WTC11 (cell line): Measurements from ENCODE around the gene C2orf15. TPM values are rescaled to one million over a fixed set of nuclear protein-coding genes. Genes with fewer than 3 reads are reported as not detected.

Source experiments
- ATAC-seq: fragments of 200-7000 bp; cut with Tn5 transposase; 2 replicates; pipeline ENCODE4 v1.10.0; 2021; ENCODE audit warnings: mild to moderate bottlenecking, moderate library complexity
- CTCF ChIA-PET: fragments of 300-600 bp; sonication (Branson Sonifier 250); formaldehyde crosslinking; loops from one replicate; lab custom pipeline; 2021; ENCODE audit warnings: antibody characterized with exemption; lab: Charles Lee
- POLR2A ChIA-PET: fragments of 350-600 bp; sonication (Branson Sonifier 250); formaldehyde crosslinking; loops from one replicate; lab custom pipeline; 2021; ENCODE audit warnings: antibody characterized with exemption; lab: Charles Lee
- DNase-seq: peaks from one replicate; pipeline ENCODE4 v3.0.0; 2021; ENCODE audit warnings: low spot score
- H3K27ac Mint-ChIP-seq: 2 replicates; pipeline ENCODE4 v1.8.0; 2021; ENCODE audit warnings: mixed read lengths
- H3K27me3 Mint-ChIP-seq: 2 replicates; pipeline ENCODE4 v1.8.0; 2021; ENCODE audit warnings: low read depth, mild to moderate bottlenecking, moderate library complexity, mixed read lengths
- H3K36me3 Mint-ChIP-seq: 2 replicates; pipeline ENCODE4 v1.8.0; 2021; ENCODE audit warnings: mixed read lengths
- H3K4me1 Mint-ChIP-seq: 2 replicates; pipeline ENCODE4 v1.8.0; 2022; ENCODE audit warnings: mixed read lengths
- H3K4me3 Mint-ChIP-seq: 2 replicates; pipeline ENCODE4 v1.8.0; 2021; ENCODE audit warnings: mild to moderate bottlenecking, moderate library complexity, mixed read lengths
- H3K9me3 Mint-ChIP-seq: 2 replicates; pipeline ENCODE4 v1.8.0; 2021; ENCODE audit warnings: mixed read lengths
- AFF4 ChIP-seq: sonication (generic); formaldehyde crosslinking; IDR thresholded peaks from 2 replicates; pipeline ENCODE4 v1.8.1; 2023; ENCODE audit warnings: mild to moderate bottlenecking, missing genetic modification reagents, borderline replicate concordance
- ARID4B ChIP-seq: sonication (generic); formaldehyde crosslinking; IDR thresholded peaks from 2 replicates; pipeline ENCODE4 v1.8.0; 2023; ENCODE audit warnings: missing genetic modification reagents, mild to moderate bottlenecking, borderline replicate concordance
- ATF3 ChIP-seq: sonication (generic); formaldehyde crosslinking; conservative IDR thresholded peaks from 2 replicates; pipeline ENCODE4 v1.8.1; 2022; ENCODE audit warnings: mild to moderate bottlenecking, missing genetic modification reagents
- CREB1 ChIP-seq: sonication (generic); formaldehyde crosslinking; IDR thresholded peaks from 2 replicates; pipeline ENCODE4 v1.8.0; 2023; ENCODE audit warnings: mild to moderate bottlenecking, missing genetic modification reagents
- MAX ChIP-seq: sonication (generic); formaldehyde crosslinking; IDR thresholded peaks from 2 replicates; pipeline ENCODE4 v1.8.0; 2022; ENCODE audit warnings: mild to moderate bottlenecking, missing genetic modification reagents
- MYBL2 ChIP-seq: sonication (generic); formaldehyde crosslinking; IDR thresholded peaks from 2 replicates; pipeline ENCODE4 v1.8.1; 2023; ENCODE audit warnings: mild to moderate bottlenecking, moderate library complexity, missing genetic modification reagents
- PREB ChIP-seq: sonication (generic); formaldehyde crosslinking; IDR thresholded peaks from 2 replicates; pipeline ENCODE4 v1.8.1; 2022; ENCODE audit warnings: mild to moderate bottlenecking, missing genetic modification reagents, moderate library complexity, borderline replicate concordance
- SMAD4 ChIP-seq: sonication (generic); formaldehyde crosslinking; IDR thresholded peaks from 2 replicates; pipeline ENCODE4 v1.8.0; 2022; ENCODE audit warnings: mild to moderate bottlenecking, missing genetic modification reagents
- SOX15 ChIP-seq: fragments of 250-450 bp; sonication (Bioruptor Pico); IDR thresholded peaks from 2 replicates; pipeline ENCODE4 v1.9.0; 2021; ENCODE audit warnings: mild to moderate bottlenecking
- ZNF219 ChIP-seq: sonication (generic); formaldehyde crosslinking; IDR thresholded peaks from 2 replicates; pipeline ENCODE4 v1.8.0; 2023; ENCODE audit warnings: missing genetic modification reagents, mild to moderate bottlenecking, borderline replicate concordance
- ZNF416 ChIP-seq: fragments of 250-450 bp; sonication (Bioruptor Pico); IDR thresholded peaks from 2 replicates; pipeline ENCODE4 v1.9.0; 2021; ENCODE audit warnings: mild to moderate bottlenecking, inconsistent platforms
- ZNF512 ChIP-seq: sonication (generic); formaldehyde crosslinking; IDR thresholded peaks from 2 replicates; pipeline ENCODE4 v1.8.1; 2022; ENCODE audit warnings: missing genetic modification reagents, borderline replicate concordance
- ZNF671 ChIP-seq: fragments of 250-450 bp; sonication (Bioruptor Pico); IDR thresholded peaks from 2 replicates; pipeline ENCODE4 v1.8.0; 2021; ENCODE audit warnings: mild to moderate bottlenecking
- total RNA-seq: library from RNA; stranded (reverse); gene quantifications from 3 replicates; pipeline ENCODE4 v1.2.3, GENCODE V29; 2021
- TF ChIP-seq, protein P1 (sequence below): sonication (generic); formaldehyde crosslinking; IDR thresholded peaks from 2 replicates; pipeline ENCODE4 v1.8.1; 2023; ENCODE audit warnings: mild to moderate bottlenecking, missing genetic modification reagents

The C2orf15 gene
- total RNA-seq, 1 experiment from 2014 or later: 6.1 TPM

GRCh38 chr2:99150706-99151105, 9.2 kb downstream of the C2orf15 start:
- ATAC-seq: no peak
- no peaks in the 10 kb centered on the region; the same call in 1 of the 2 replicates for H3K27me3 Mint-ChIP-seq
- H3K27ac Mint-ChIP-seq: no peak overlapping the region
- no peaks in the 10 kb centered on the region for H3K9me3 Mint-ChIP-seq
- H3K4me1 Mint-ChIP-seq: peaks cover 14% of the 10 kb centered on the region
- TF ChIP-seq SMAD4 (CRISPR knock-in tag) (no peak), ZNF671 (no peak), ATF3 (no peak), PREB (CRISPR knock-in tag) (no peak), ZNF512 (CRISPR knock-in tag) (no peak), MYBL2 (CRISPR knock-in tag) (no peak), ZNF219 (CRISPR knock-in tag) (no peak), ARID4B (CRISPR knock-in tag) (no peak), SOX15 (CRISPR knock-in tag) (no peak), MAX (CRISPR knock-in tag) (no peak)
- TF ChIP-seq, protein P1, sequence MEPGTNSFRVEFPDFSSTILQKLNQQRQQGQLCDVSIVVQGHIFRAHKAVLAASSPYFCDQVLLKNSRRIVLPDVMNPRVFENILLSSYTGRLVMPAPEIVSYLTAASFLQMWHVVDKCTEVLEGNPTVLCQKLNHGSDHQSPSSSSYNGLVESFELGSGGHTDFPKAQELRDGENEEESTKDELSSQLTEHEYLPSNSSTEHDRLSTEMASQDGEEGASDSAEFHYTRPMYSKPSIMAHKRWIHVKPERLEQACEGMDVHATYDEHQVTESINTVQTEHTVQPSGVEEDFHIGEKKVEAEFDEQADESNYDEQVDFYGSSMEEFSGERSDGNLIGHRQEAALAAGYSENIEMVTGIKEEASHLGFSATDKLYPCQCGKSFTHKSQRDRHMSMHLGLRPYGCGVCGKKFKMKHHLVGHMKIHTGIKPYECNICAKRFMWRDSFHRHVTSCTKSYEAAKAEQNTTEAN (CRISPR knock-in tag): no peak
- no peak for DNase-seq
- H3K4me3 Mint-ChIP-seq: no peak overlapping the region
- no peaks in the 10 kb centered on the region for H3K36me3 Mint-ChIP-seq
- POLR2A ChIA-PET: no interaction called here
- CTCF ChIA-PET: no interaction called here

- H3K36me3 Mint-ChIP-seq: peaks cover 10% of the 10 kb centered on the region
- no peak for ATAC-seq
- H3K27ac Mint-ChIP-seq: no peak overlapping the region
- no peaks in the 10 kb centered on the region for H3K9me3 Mint-ChIP-seq
- ChIA-PET CTCF (no interaction called here), POLR2A (interaction anchor here (3.6 kb wide), 1 partner anchor 11 kb away, joined by 18 read pairs; the partner anchor contains the start of gene C2orf15)
- H3K27me3 Mint-ChIP-seq: no peaks in the 10 kb centered on the region; the same call in 1 of the 2 replicates
- peaks cover 18% of the 10 kb centered on the region for H3K4me1 Mint-ChIP-seq
- no peak overlapping the region for H3K4me3 Mint-ChIP-seq
- TF ChIP-seq AFF4 (CRISPR knock-in tag) (no peak), CREB1 (CRISPR knock-in tag) (no peak), ZNF416 (CRISPR knock-in tag) (no peak)
- DNase-seq: no peak
Observed at GRCh38 chr2:99152199-99152895, 10.8 kb downstream of the C2orf15 start.
